Neuronal stem cell (in vitro differentiated cells): ENCODE data around the gene SPOCD1.

Experiments
- DNase-seq: peaks from one replicate; pipeline ENCODE4 v3.0.0-alpha.2; 2013; ENCODE audit warnings: low spot score
- H2AFZ ChIP-seq: one replicate; pipeline ENCODE4 v1.6.1; 2013; ENCODE audit warnings: mild to moderate bottlenecking, low read length, inconsistent platforms
- H2AK5ac ChIP-seq: 2 replicates; pipeline ENCODE4 v1.6.1; 2013; ENCODE audit warnings: low read depth, mild to moderate bottlenecking, inconsistent platforms, low read length, moderate library complexity, mixed read lengths
- H2BK120ac ChIP-seq: 2 replicates; pipeline ENCODE4 v1.6.1; 2013; ENCODE audit warnings: low read depth, mild to moderate bottlenecking, inconsistent platforms, low read length, moderate library complexity, mixed read lengths
- H2BK12ac ChIP-seq: one replicate; pipeline ENCODE4 v1.6.1; 2013; ENCODE audit warnings: low read length, inconsistent platforms
- H2BK15ac ChIP-seq: 2 replicates; pipeline ENCODE4 v1.6.1; 2013; ENCODE audit warnings: mild to moderate bottlenecking, low read length, inconsistent platforms, mixed read lengths
- H2BK5ac ChIP-seq: one replicate; pipeline ENCODE4 v1.6.1; 2013; ENCODE audit warnings: inconsistent platforms, mild to moderate bottlenecking, low read length, moderate library complexity
- H3K14ac ChIP-seq: one replicate; pipeline ENCODE4 v1.6.1; 2013; ENCODE audit warnings: low read length, inconsistent platforms
- H3K18ac ChIP-seq: 2 replicates; pipeline ENCODE4 v1.6.1; 2013; ENCODE audit warnings: low read length, inconsistent platforms
- H3K23ac ChIP-seq: 2 replicates; pipeline ENCODE4 v1.6.1; 2013; ENCODE audit warnings: low read depth, mild to moderate bottlenecking, mixed read lengths, low read length, inconsistent platforms; ENCODE audit not compliant: poor library complexity
- H3K27ac ChIP-seq: replicated peaks from 3 replicates; pipeline ENCODE4 v1.5.1; 2013; ENCODE audit warnings: low read length, inconsistent platforms
- H3K27me3 ChIP-seq, 3 experiments: 2 replicates each; pipeline ENCODE4 v1.6.1; 2013; ENCODE audit warnings: low read length in 3 of 3, mild to moderate bottlenecking in 2 of 3, inconsistent platforms in 1 of 3, low read depth in 1 of 3, mixed read lengths in 1 of 3, moderate library complexity in 1 of 3; ENCODE audit not compliant: control insufficient read depth in 3 of 3, insufficient read depth in 3 of 3
- H3K36me3 ChIP-seq, 2 donors: replicated peaks in 1 of 2; 2 replicates each; pipeline ENCODE4 v1.6.1; 2013; ENCODE audit warnings: low read length in 2 of 2; ENCODE audit not compliant: control insufficient read depth in 2 of 2, insufficient read depth in 2 of 2
- H3K4ac ChIP-seq: 2 replicates; pipeline ENCODE4 v1.6.1; 2013; ENCODE audit warnings: inconsistent platforms, mild to moderate bottlenecking, low read length, moderate library complexity
- H3K4me1 ChIP-seq, 2 donors: 1 replicate in 1 of 2; 2 replicates in 1 of 2; pipeline ENCODE4 v1.6.1; 2013; ENCODE audit warnings: low read length in 2 of 2, low read depth in 1 of 2; ENCODE audit not compliant: control insufficient read depth in 2 of 2, insufficient read depth in 1 of 2
- H3K4me2 ChIP-seq: one replicate; pipeline ENCODE4 v1.6.1; 2013; ENCODE audit warnings: mild to moderate bottlenecking, low read length, inconsistent platforms; ENCODE audit not compliant: insufficient read depth, poor library complexity, severe bottlenecking
- H3K4me3 ChIP-seq, 2 donors: 2 replicates each; pipeline ENCODE4 v1.5.1; 2013; ENCODE audit warnings: low read length in 2 of 2, mild to moderate bottlenecking in 2 of 2, inconsistent platforms in 1 of 2, moderate library complexity in 1 of 2
- H3K79me1 ChIP-seq: one replicate; pipeline ENCODE4 v1.6.1; 2013; ENCODE audit warnings: low read depth, mild to moderate bottlenecking, inconsistent platforms, low read length, moderate library complexity
- H3K9ac ChIP-seq: one replicate; pipeline ENCODE4 v1.6.1; 2013; ENCODE audit warnings: mild to moderate bottlenecking, low read depth, low read length, inconsistent platforms; ENCODE audit not compliant: poor library complexity
- H3K9me3 ChIP-seq, 2 donors: replicated peaks in 1 of 2; 2 replicates each; pipeline versions ENCODE3 to v1.6.1; 2013; ENCODE audit warnings: low read length in 2 of 2, mild to moderate bottlenecking in 2 of 2, inconsistent platforms in 1 of 2, low read depth in 1 of 2, mixed read lengths in 1 of 2, moderate library complexity in 1 of 2; ENCODE audit not compliant: control insufficient read depth in 2 of 2, insufficient read depth in 1 of 2
- H4K8ac ChIP-seq: one replicate; pipeline ENCODE4 v1.6.1; 2013; ENCODE audit warnings: low read depth, mild to moderate bottlenecking, inconsistent platforms, low read length, moderate library complexity
- H4K91ac ChIP-seq: one replicate; pipeline ENCODE4 v1.6.1; 2013; ENCODE audit warnings: low read length, low read depth, mild to moderate bottlenecking, inconsistent platforms; ENCODE audit not compliant: poor library complexity
- WGBS, 2 donors: extraction: QIAGEN DNeasy Blood & Tissue Kit; methylation state at CpG; one replicate each; pipeline ENCODE4 v1.1.7; 2013; ENCODE audit warnings: missing lambda C conversion rate in 2 of 2, mixed read lengths in 1 of 2; ENCODE audit not compliant: insufficient read length in 2 of 2, insufficient replicate concordance in 1 of 2; ENCODE audit errors: extremely low coverage in 2 of 2; 5-methylcytosine and 5-hydroxymethylcytosine counted together

SPOCD1 gene

GRCh38 chr1:31801458-31801857 is 14.4 kb downstream of the SPOCD1 start:
- Histone ChIP-seq H4K8ac (no peak overlapping the region), H2AK5ac (no peak overlapping the region), H3K27me3 (peaks cover 0 to 15% (median 0%) of the 10 kb centered on the region in 3 experiments), H3K4me1 (peaks cover 22 to 29% of the 10 kb centered on the region in 2 donors), H3K4me2 (no peak overlapping the region), H3K27ac (no peak overlapping the region), H3K4ac (no peak overlapping the region), H3K18ac (no peak overlapping the region), H3K36me3 (no peaks in the 10 kb centered on the region), H2BK15ac (no peak overlapping the region), H2BK5ac (no peak overlapping the region), H2BK12ac (no peak overlapping the region), H3K9me3 (no peaks in the 10 kb centered on the region), H3K14ac (no peak overlapping the region), H3K79me1 (no peaks in the 10 kb centered on the region), H3K9ac (no peak overlapping the region), H4K91ac (no peak overlapping the region), H2AFZ (no peak overlapping the region), H3K4me3 (no peak overlapping the region), H3K23ac (no peak overlapping the region), H2BK120ac (no peak overlapping the region)
- DNase-seq = no peak
- WGBS, 2 donors = no CpG with 5 or more reads among the region's 1 CpG

GRCh38 chr1:31800674-31800967 is 15.2 kb downstream of the SPOCD1 start:
- H4K8ac ChIP-seq = no peak overlapping the region
- no CpG with 5 or more reads among the region's 4 CpGs for WGBS, 2 donors
- H2BK15ac ChIP-seq = no peak overlapping the region
- H2BK120ac ChIP-seq = no peak overlapping the region
- no peak overlapping the region for H2BK5ac ChIP-seq
- H2AK5ac ChIP-seq = no peak overlapping the region
- H3K27me3 ChIP-seq = peaks cover 0 to 22% (median 0%) of the 10 kb centered on the region in 3 experiments
- peak overlapping the region; percentile 3 for H3K18ac ChIP-seq
- H2AFZ ChIP-seq = no peak overlapping the region
- H3K79me1 ChIP-seq = no peaks in the 10 kb centered on the region
- no peak overlapping the region for H3K4me3 ChIP-seq
- DNase-seq = no peak
- H3K4me2 ChIP-seq = no peak overlapping the region
- H3K36me3 ChIP-seq = no peaks in the 10 kb centered on the region
- no peak overlapping the region for H2BK12ac ChIP-seq
- no peak overlapping the region for H3K23ac ChIP-seq
- H3K9ac ChIP-seq = no peak overlapping the region
- no peak overlapping the region for H3K14ac ChIP-seq
- H3K9me3 ChIP-seq = no peaks in the 10 kb centered on the region
- H3K27ac ChIP-seq = no peak overlapping the region
- no peak overlapping the region for H3K4ac ChIP-seq
- H3K4me1 ChIP-seq = peaks cover 22 to 29% of the 10 kb centered on the region in 2 donors
- H4K91ac ChIP-seq = no peak overlapping the region

- peaks cover 0 to 24% (median 0%) of the 10 kb centered on the region in 3 experiments for H3K27me3 ChIP-seq
- no peak overlapping the region for H2BK120ac ChIP-seq
- WGBS, 2 donors = no CpG with 5 or more reads among the region's 16 CpGs
- H3K4me2 ChIP-seq = no peak overlapping the region
- no peaks in the 10 kb centered on the region for H3K36me3 ChIP-seq
- H2BK12ac ChIP-seq = no peak overlapping the region
- no peak overlapping the region for H2AK5ac ChIP-seq
- no peak overlapping the region for H3K4me3 ChIP-seq
- H3K23ac ChIP-seq = no peak overlapping the region
- H2BK15ac ChIP-seq = peak overlapping the region; percentile 22
- peak overlapping the region; percentile 71 for H2AFZ ChIP-seq
- peak overlapping the region; percentile 67 for H3K18ac ChIP-seq
- H4K91ac ChIP-seq = no peak overlapping the region
- H3K4ac ChIP-seq = no peak overlapping the region
- no peak overlapping the region for H3K27ac ChIP-seq
- no peaks in the 10 kb centered on the region for H3K79me1 ChIP-seq
- no peak for DNase-seq
- H3K9ac ChIP-seq = no peak overlapping the region
- peaks cover 22 to 29% of the 10 kb centered on the region in 2 donors for H3K4me1 ChIP-seq
- peak overlapping the region; percentile 72 for H3K14ac ChIP-seq
- H4K8ac ChIP-seq = peak overlapping the region; percentile 20
- no peaks in the 10 kb centered on the region for H3K9me3 ChIP-seq
- H2BK5ac ChIP-seq = no peak overlapping the region
Observed at GRCh38 chr1:31799895-31800673, 15.7 kb downstream of the SPOCD1 start.

GRCh38 chr1:31799196-31799894 is 16.5 kb downstream of the SPOCD1 start:
- Histone ChIP-seq H2AK5ac (peak overlapping the region; percentile 9), H4K8ac (peak overlapping the region; percentile 20), H3K18ac (peak overlapping the region; percentile 44), H2BK5ac (peak overlapping the region; percentile 72), H2BK120ac (no peak overlapping the region), H3K4me1 (peaks cover 22 to 29% of the 10 kb centered on the region in 2 donors), H2AFZ (peak overlapping the region; percentile 71), H2BK15ac (peak overlapping the region; percentile 22), H3K9me3 (no peaks in the 10 kb centered on the region), H3K14ac (peak overlapping the region; percentile 72), H3K36me3 (no peaks in the 10 kb centered on the region), H4K91ac (no peak overlapping the region), H2BK12ac (no peak overlapping the region), H3K4ac (no peak overlapping the region), H3K27ac (no peak overlapping the region), H3K27me3 (peaks cover 0 to 26% (median 0%) of the 10 kb centered on the region in 3 experiments), H3K4me2 (no peak overlapping the region), H3K9ac (peak overlapping the region; percentile 9), H3K79me1 (no peaks in the 10 kb centered on the region), H3K23ac (no peak overlapping the region), H3K4me3 (no peak overlapping the region)
- DNase-seq = no peak
- no CpG with 5 or more reads among the region's 9 CpGs for WGBS, 2 donors
